ENCODE results near the gene CD68.
A peak's percentile ranks its signal among the peaks of the same experiment; 100 is the strongest.

Gene CD68

GRCh38 chr17:7556627-7557026, 22.8 kb upstream of the CD68 start:
- Mint-ChIP-seq H3K27ac (peak overlapping the region; percentile 27), H3K36me3 (ENCODE audit: low read depth) (peaks cover 7% of the 10 kb centered on the region), H3K9me3 (no peaks in the 10 kb centered on the region), H3K4me1 (ENCODE audit: low read depth) (peaks cover 63% of the 10 kb centered on the region), H3K27me3 (no peaks in the 10 kb centered on the region), H3K4me3 (no peak overlapping the region)
- DNase-seq, result no peak

- peaks cover 59% of the 10 kb centered on the region for H3K4me1 Mint-ChIP-seq (ENCODE audit: low read depth)
- H3K27ac Mint-ChIP-seq, result no peak overlapping the region
These were observed 22.2 kb upstream of the CD68 start for GRCh38 chr17:7557147-7557764.

GRCh38 chr17:7557775-7558543, 21.5 kb upstream of the CD68 start:
- peaks cover 15% of the 10 kb centered on the region for H3K36me3 Mint-ChIP-seq (ENCODE audit: low read depth)
- no peaks in the 10 kb centered on the region for H3K27me3 Mint-ChIP-seq
- H3K4me3 Mint-ChIP-seq, result peak overlapping the region; percentile 47
- H3K27ac Mint-ChIP-seq, result peak overlapping the region; percentile 74
- no peaks in the 10 kb centered on the region for H3K9me3 Mint-ChIP-seq
- H3K4me1 Mint-ChIP-seq (ENCODE audit: low read depth), result peaks cover 58% of the 10 kb centered on the region
- no peak for DNase-seq

More at GRCh38 chr17:7557147-7557764, 22.2 kb upstream of the CD68 start:
- Mint-ChIP-seq H3K4me3 (no peak overlapping the region), H3K36me3 (ENCODE audit: low read depth) (peaks cover 8% of the 10 kb centered on the region), H3K27me3 (no peaks in the 10 kb centered on the region), H3K9me3 (no peaks in the 10 kb centered on the region)
- no peak for DNase-seq

GRCh38 chr17:7558544-7559319, 20.7 kb upstream of the CD68 start, which contains the start of gene TNFSF13:
TSS of gene TNFSF13 (plus strand) at chr17:7558750. CDS start at chr17:7559040, 290 bp downstream.
- H3K4me1 Mint-ChIP-seq (ENCODE audit: low read depth), result peaks cover 52% of the 10 kb centered on the region
- H3K27me3 Mint-ChIP-seq, result no peaks in the 10 kb centered on the region
- peak within 1 kb of the TSS; percentile 74 for H3K27ac Mint-ChIP-seq
- DNase-seq, result no peak
- no peaks in the 10 kb centered on the region for H3K9me3 Mint-ChIP-seq
- H3K36me3 Mint-ChIP-seq (ENCODE audit: low read depth), result peaks cover 22% of the 10 kb centered on the region
- H3K4me3 Mint-ChIP-seq, result peak within 1 kb of the TSS; percentile 47

- Mint-ChIP-seq H3K36me3 (ENCODE audit: low read depth) (peaks cover 30% of the 10 kb centered on the region), H3K27ac (peak overlapping the region; percentile 93), H3K4me3 (peak overlapping the region; percentile 96)
These were observed 19.9 kb upstream of the CD68 start for GRCh38 chr17:7559320-7560171.

GRCh38 chr17:7560172-7561027, 19.0 kb upstream of the CD68 start:
- no peak for DNase-seq
- H3K27me3 Mint-ChIP-seq, result no peaks in the 10 kb centered on the region
- H3K4me1 Mint-ChIP-seq (ENCODE audit: low read depth), result peaks cover 60% of the 10 kb centered on the region
- peaks cover 38% of the 10 kb centered on the region for H3K36me3 Mint-ChIP-seq (ENCODE audit: low read depth)
- no peaks in the 10 kb centered on the region for H3K9me3 Mint-ChIP-seq
- H3K4me3 Mint-ChIP-seq, result peak overlapping the region; percentile 96
- H3K27ac Mint-ChIP-seq, result peak overlapping the region; percentile 93

More at GRCh38 chr17:7559320-7560171, 19.9 kb upstream of the CD68 start:
- H3K27me3 Mint-ChIP-seq, result no peaks in the 10 kb centered on the region
- no peaks in the 10 kb centered on the region for H3K9me3 Mint-ChIP-seq
- H3K4me1 Mint-ChIP-seq (ENCODE audit: low read depth), result peaks cover 57% of the 10 kb centered on the region
- no peak for DNase-seq

GRCh38 chr17:7561028-7561575, 18.3 kb upstream of the CD68 start:
- Mint-ChIP-seq H3K4me3 (peak overlapping the region; percentile 96), H3K27ac (peak overlapping the region; percentile 93)

GRCh38 chr17:7561589-7562207, 17.7 kb upstream of the CD68 start, which contains the start of gene SENP3:
TSS of gene SENP3 (plus strand) at chr17:7561919. CDS start at chr17:7563077, 1,158 bp downstream.
- DNase-seq, result peak; percentile 94
- Mint-ChIP-seq H3K4me3 (peak within 1 kb of the TSS; percentile 96), H3K36me3 (ENCODE audit: low read depth) (peaks cover 51% of the 10 kb centered on the region), H3K27ac (peak within 1 kb of the TSS; percentile 94), H3K4me1 (ENCODE audit: low read depth) (peaks cover 58% of the 10 kb centered on the region), H3K27me3 (no peaks in the 10 kb centered on the region), H3K9me3 (no peaks in the 10 kb centered on the region)

More at GRCh38 chr17:7561028-7561575, 18.3 kb upstream of the CD68 start:
- no peaks in the 10 kb centered on the region for H3K27me3 Mint-ChIP-seq
- DNase-seq, result peak; percentile 90
- H3K4me1 Mint-ChIP-seq (ENCODE audit: low read depth), result peaks cover 61% of the 10 kb centered on the region
- H3K36me3 Mint-ChIP-seq (ENCODE audit: low read depth), result peaks cover 45% of the 10 kb centered on the region
- no peaks in the 10 kb centered on the region for H3K9me3 Mint-ChIP-seq

- DNase-seq, result no peak
- H3K4me1 Mint-ChIP-seq (ENCODE audit: low read depth), result peaks cover 60% of the 10 kb centered on the region
These were observed 17.2 kb upstream of the CD68 start for GRCh38 chr17:7562208-7562605.

GRCh38 chr17:7563115-7563869, 16.1 kb upstream of the CD68 start:
- peak overlapping the region; percentile 96 for H3K4me3 Mint-ChIP-seq
- H3K27me3 Mint-ChIP-seq, result no peaks in the 10 kb centered on the region
- H3K4me1 Mint-ChIP-seq (ENCODE audit: low read depth), result peaks cover 59% of the 10 kb centered on the region
- H3K36me3 Mint-ChIP-seq (ENCODE audit: low read depth), result peaks cover 66% of the 10 kb centered on the region
- DNase-seq, result no peak
- H3K9me3 Mint-ChIP-seq, result no peaks in the 10 kb centered on the region
- H3K27ac Mint-ChIP-seq, result peak overlapping the region; percentile 94

More at GRCh38 chr17:7562208-7562605, 17.2 kb upstream of the CD68 start:
- H3K27me3 Mint-ChIP-seq, result no peaks in the 10 kb centered on the region
- H3K9me3 Mint-ChIP-seq, result no peaks in the 10 kb centered on the region
- H3K27ac Mint-ChIP-seq, result peak overlapping the region; percentile 94
- peak overlapping the region; percentile 96 for H3K4me3 Mint-ChIP-seq
- peaks cover 56% of the 10 kb centered on the region for H3K36me3 Mint-ChIP-seq (ENCODE audit: low read depth)

GRCh38 chr17:7569571-7569970, 9.9 kb upstream of the CD68 start:
- Mint-ChIP-seq H3K9me3 (no peaks in the 10 kb centered on the region), H3K4me1 (ENCODE audit: low read depth) (peaks cover 46% of the 10 kb centered on the region), H3K27me3 (no peaks in the 10 kb centered on the region), H3K27ac (peak overlapping the region; percentile 19), H3K36me3 (ENCODE audit: low read depth) (peaks cover 96% of the 10 kb centered on the region), H3K4me3 (no peak overlapping the region)
- no peak for DNase-seq

- Mint-ChIP-seq H3K4me1 (ENCODE audit: low read depth) (peaks cover 47% of the 10 kb centered on the region), H3K4me3 (no peak overlapping the region), H3K27me3 (no peaks in the 10 kb centered on the region), H3K36me3 (ENCODE audit: low read depth) (peaks cover 96% of the 10 kb centered on the region), H3K27ac (peak overlapping the region; percentile 87), H3K9me3 (no peaks in the 10 kb centered on the region)
- DNase-seq, result no peak
These were observed 9.1 kb upstream of the CD68 start for GRCh38 chr17:7570351-7570750.
